ENCODE measurements around the gene MGAT2. TPM values are rescaled to one million over a fixed set of nuclear protein-coding genes. Genes with fewer than 3 reads are reported as not detected.
"Not testable (repeated sequence)": the region's sequence is repeated elsewhere in the genome, so short reads cannot be mapped to it uniquely, and the experiment has no call there.

The MGAT2 gene
- total and polyA plus RNA-seq, 5 donors from 2014 or later: 32.0 to 43.7 (median 35.8) TPM

- Histone ChIP-seq H3K9me3 (ENCODE audit: control insufficient read depth in 2 of 2, low read length in 2 of 2) (no peaks in the 10 kb centered on the region), H3K4me3 (ENCODE audit: low read depth, low read length) (no peak overlapping the region), H3K27me3 (ENCODE audit: control insufficient read depth, insufficient read depth, low read length) (no peaks in the 10 kb centered on the region), H3K4me1 (ENCODE audit: control insufficient read depth, insufficient read depth, low read length, poor library complexity, severe bottlenecking) (peaks cover 19% of the 10 kb centered on the region), H3K27ac (ENCODE audit: insufficient read depth, low read length, poor library complexity, severe bottlenecking) (no peak overlapping the region), H3K36me3 (ENCODE audit: control insufficient read depth, insufficient read depth, low read length) (peaks cover 16% of the 10 kb centered on the region)
- peak overlapping the region in 2 of 3 donors; percentile 26 to 51 for H3K27ac Mint-ChIP-seq
- peak overlapping the region in 1 of 4 donors; percentile 80 for H3K4me3 Mint-ChIP-seq
- H3K4me1 Mint-ChIP-seq: peaks cover 14 to 50% (median 26%) of the 10 kb centered on the region in 4 donors
- H3K9me3 Mint-ChIP-seq: no peaks in the 10 kb centered on the region
- no peak for ATAC-seq (ENCODE audit: low read depth in 2 of 2)
- H3K36me3 Mint-ChIP-seq: peaks cover 18% of the 10 kb centered on the region
- peaks cover 4% of the 10 kb centered on the region for H3K27me3 Mint-ChIP-seq
- DNase-seq: no peak
These were observed 4.8 kb upstream of the MGAT2 start for GRCh38 chr14:49615776-49616175.

GRCh38 chr14:49617852-49618519 lies 2.6 kb upstream of the MGAT2 start:
- H3K36me3 ChIP-seq (ENCODE audit: control insufficient read depth, insufficient read depth, low read length): peaks cover 16% of the 10 kb centered on the region
- Mint-ChIP-seq H3K27ac (peak overlapping the region; percentile 23 to 99 (median 35)), H3K27me3 (peaks cover 4% of the 10 kb centered on the region), H3K36me3 (peaks cover 18% of the 10 kb centered on the region), H3K9me3 (no peaks in the 10 kb centered on the region), H3K4me1 (peaks cover 18 to 61% (median 40%) of the 10 kb centered on the region in 4 donors), H3K4me3 (peak overlapping the region; percentile 56 to 100 (median 99))
- H3K27me3 ChIP-seq (ENCODE audit: control insufficient read depth, insufficient read depth, low read length): no peaks in the 10 kb centered on the region
- peaks cover 37% of the 10 kb centered on the region for H3K4me1 ChIP-seq (ENCODE audit: control insufficient read depth, insufficient read depth, low read length, poor library complexity, severe bottlenecking)
- DNase-seq (no peak), ATAC-seq (ENCODE audit: low read depth in 2 of 2) (no peak)
- H3K27ac ChIP-seq (ENCODE audit: insufficient read depth, low read length, poor library complexity, severe bottlenecking): peak overlapping the region; percentile 57
- H3K4me3 ChIP-seq (ENCODE audit: low read depth, low read length): peak overlapping the region; percentile 2
- H3K9me3 ChIP-seq (ENCODE audit: control insufficient read depth in 2 of 2, low read length in 2 of 2): no peaks in the 10 kb centered on the region

GRCh38 chr14:49619273-49619672 lies 1.3 kb upstream of the MGAT2 start:
- not testable (repeated sequence) for H3K9me3 ChIP-seq (ENCODE audit: control insufficient read depth in 2 of 2, low read length in 2 of 2); DNase-seq; H3K27me3 Mint-ChIP-seq; H3K9me3 Mint-ChIP-seq; H3K27me3 ChIP-seq (ENCODE audit: control insufficient read depth, insufficient read depth, low read length); ATAC-seq (ENCODE audit: low read depth in 2 of 2)
- Mint-ChIP-seq H3K4me3 (peak overlapping the region; percentile 99 to 100 (median 99)), H3K36me3 (peaks cover 18% of the 10 kb centered on the region), H3K27ac (peak overlapping the region; percentile 31 to 99 (median 32)), H3K4me1 (peaks cover 29 to 72% (median 48%) of the 10 kb centered on the region in 4 donors)
- peak overlapping the region; percentile 93 for H3K4me3 ChIP-seq (ENCODE audit: low read depth, low read length)
- H3K36me3 ChIP-seq (ENCODE audit: control insufficient read depth, insufficient read depth, low read length): peaks cover 16% of the 10 kb centered on the region
- H3K27ac ChIP-seq (ENCODE audit: insufficient read depth, low read length, poor library complexity, severe bottlenecking): peak overlapping the region; percentile 99
- peaks cover 50% of the 10 kb centered on the region for H3K4me1 ChIP-seq (ENCODE audit: control insufficient read depth, insufficient read depth, low read length, poor library complexity, severe bottlenecking)

GRCh38 chr14:49619730-49620129 lies 869 bp upstream of the MGAT2 start:
- Mint-ChIP-seq H3K9me3 (no peaks in the 10 kb centered on the region), H3K4me1 (peaks cover 31 to 72% (median 50%) of the 10 kb centered on the region in 4 donors), H3K27ac (peak overlapping the region; percentile 99), H3K36me3 (peaks cover 18% of the 10 kb centered on the region), H3K27me3 (peaks cover 4% of the 10 kb centered on the region), H3K4me3 (peak overlapping the region; percentile 99 to 100 (median 99))
- DNase-seq (no peak), ATAC-seq (ENCODE audit: low read depth in 2 of 2) (no peak)
- peaks cover 16% of the 10 kb centered on the region for H3K36me3 ChIP-seq (ENCODE audit: control insufficient read depth, insufficient read depth, low read length)
- peaks cover 54% of the 10 kb centered on the region for H3K4me1 ChIP-seq (ENCODE audit: control insufficient read depth, insufficient read depth, low read length, poor library complexity, severe bottlenecking)
- H3K9me3 ChIP-seq (ENCODE audit: control insufficient read depth in 2 of 2, low read length in 2 of 2): no peaks in the 10 kb centered on the region
- H3K4me3 ChIP-seq (ENCODE audit: low read depth, low read length): peak overlapping the region; percentile 93
- H3K27ac ChIP-seq (ENCODE audit: insufficient read depth, low read length, poor library complexity, severe bottlenecking): peak overlapping the region; percentile 99
- no peaks in the 10 kb centered on the region for H3K27me3 ChIP-seq (ENCODE audit: control insufficient read depth, insufficient read depth, low read length)

- DNase-seq: peak in 1 of 3 donors; percentile 85
- Histone ChIP-seq H3K27me3 (ENCODE audit: control insufficient read depth, insufficient read depth, low read length) (no peaks in the 10 kb centered on the region), H3K9me3 (ENCODE audit: control insufficient read depth in 2 of 2, low read length in 2 of 2) (no peaks in the 10 kb centered on the region), H3K4me1 (ENCODE audit: control insufficient read depth, insufficient read depth, low read length, poor library complexity, severe bottlenecking) (peaks cover 59% of the 10 kb centered on the region), H3K4me3 (ENCODE audit: low read depth, low read length) (peak overlapping the region; percentile 83), H3K27ac (ENCODE audit: insufficient read depth, low read length, poor library complexity, severe bottlenecking) (peak overlapping the region; percentile 99), H3K36me3 (ENCODE audit: control insufficient read depth, insufficient read depth, low read length) (peaks cover 20% of the 10 kb centered on the region)
- H3K36me3 Mint-ChIP-seq: peaks cover 13% of the 10 kb centered on the region
- H3K9me3 Mint-ChIP-seq: no peaks in the 10 kb centered on the region
- H3K4me3 Mint-ChIP-seq: peak overlapping the region; percentile 99 to 100 (median 99)
- H3K27ac Mint-ChIP-seq: peak overlapping the region; percentile 72 to 99 (median 99)
- peaks cover 35 to 73% (median 56%) of the 10 kb centered on the region in 4 donors for H3K4me1 Mint-ChIP-seq
- H3K27me3 Mint-ChIP-seq: peaks cover 4% of the 10 kb centered on the region
- peak; percentile 6 to 13 for ATAC-seq (ENCODE audit: low read depth in 2 of 2)
These were observed 699 bp downstream of the MGAT2 start for GRCh38 chr14:49621114-49621881.

- H3K9me3 Mint-ChIP-seq: no peaks in the 10 kb centered on the region
- Histone ChIP-seq H3K27me3 (ENCODE audit: control insufficient read depth, insufficient read depth, low read length) (no peaks in the 10 kb centered on the region), H3K4me3 (ENCODE audit: low read depth, low read length) (peak overlapping the region; percentile 83), H3K4me1 (ENCODE audit: control insufficient read depth, insufficient read depth, low read length, poor library complexity, severe bottlenecking) (peaks cover 59% of the 10 kb centered on the region), H3K9me3 (ENCODE audit: control insufficient read depth in 2 of 2, low read length in 2 of 2) (no peaks in the 10 kb centered on the region), H3K36me3 (ENCODE audit: control insufficient read depth, insufficient read depth, low read length) (peaks cover 20% of the 10 kb centered on the region), H3K27ac (ENCODE audit: insufficient read depth, low read length, poor library complexity, severe bottlenecking) (peak overlapping the region; percentile 99)
- H3K4me3 Mint-ChIP-seq: peak overlapping the region; percentile 99 to 100 (median 99)
- peaks cover 35 to 74% (median 57%) of the 10 kb centered on the region in 4 donors for H3K4me1 Mint-ChIP-seq
- H3K36me3 Mint-ChIP-seq: peaks cover 16% of the 10 kb centered on the region
- DNase-seq (no peak), ATAC-seq (ENCODE audit: low read depth in 2 of 2) (no peak)
- H3K27ac Mint-ChIP-seq: peak overlapping the region; percentile 72 to 91 (median 89)
- H3K27me3 Mint-ChIP-seq: peaks cover 4% of the 10 kb centered on the region
These were observed 1.5 kb downstream of the MGAT2 start for GRCh38 chr14:49622022-49622607.

- ATAC-seq (ENCODE audit: low read depth in 2 of 2) (no peak), DNase-seq (no peak)
- H3K36me3 ChIP-seq (ENCODE audit: control insufficient read depth, insufficient read depth, low read length): peaks cover 11% of the 10 kb centered on the region
- peaks cover 4% of the 10 kb centered on the region for H3K27me3 Mint-ChIP-seq
- no peaks in the 10 kb centered on the region for H3K9me3 ChIP-seq (ENCODE audit: control insufficient read depth in 2 of 2, low read length in 2 of 2)
- peak overlapping the region; percentile 99 to 100 (median 99) for H3K4me3 Mint-ChIP-seq
- no peaks in the 10 kb centered on the region for H3K27me3 ChIP-seq (ENCODE audit: control insufficient read depth, insufficient read depth, low read length)
- peak overlapping the region; percentile 99 for H3K27ac ChIP-seq (ENCODE audit: insufficient read depth, low read length, poor library complexity, severe bottlenecking)
- H3K4me1 ChIP-seq (ENCODE audit: control insufficient read depth, insufficient read depth, low read length, poor library complexity, severe bottlenecking): peaks cover 55% of the 10 kb centered on the region
- H3K36me3 Mint-ChIP-seq: peaks cover 10% of the 10 kb centered on the region
- no peaks in the 10 kb centered on the region for H3K9me3 Mint-ChIP-seq
- H3K4me1 Mint-ChIP-seq: peaks cover 37 to 74% (median 52%) of the 10 kb centered on the region in 4 donors
- H3K4me3 ChIP-seq (ENCODE audit: low read depth, low read length): peak overlapping the region; percentile 83
- peak overlapping the region in 2 of 3 donors; percentile 81 to 90 for H3K27ac Mint-ChIP-seq
These were observed 2.8 kb downstream of the MGAT2 start for GRCh38 chr14:49623387-49623786.
